ENCODE data around the gene NELFA. TPM values are rescaled to one million over a fixed set of nuclear protein-coding genes. Genes with fewer than 3 reads are reported as not detected.

The NELFA gene
- total RNA-seq, 1 experiment from 2014 or later: 27.0 TPM

- H3K4me3 ChIP-seq (ENCODE audit: low read depth in 2 of 2, low read length in 2 of 2): no peak overlapping the region
- BruUV-seq (replicated peaks): no TSS peak
- ATAC-seq (no peak), DNase-seq (ENCODE audit: low read depth, low spot score) (no peak)
- POLR2A ChIA-PET: no interaction called here
- H3K27ac ChIP-seq (ENCODE audit: low read length): no peak overlapping the region
- H3K4me1 ChIP-seq (ENCODE audit: control insufficient read depth, insufficient read depth, low read length): no peaks in the 10 kb centered on the region
- H3K9me3 ChIP-seq (ENCODE audit: control insufficient read depth, insufficient read depth, low read depth, low read length): no peaks in the 10 kb centered on the region
- no peaks in the 10 kb centered on the region for H3K27me3 ChIP-seq (ENCODE audit: control insufficient read depth, insufficient read depth, low read length)
- intact Hi-C loops (cut with micrococcal nuclease; ENCODE audit: unreplicated experiment) (no loop called here), in situ Hi-C loops (cut with HindIII; ENCODE audit: low pct_unique_long_range_greater_than_20kb, low sequenced_read_pairs) (no loop called here)
- TF ChIP-seq POLR2AphosphoS5 (IDR thresholded peaks at IDR 0.05; ENCODE audit: low read depth, low read length) (no peak), REST (IDR thresholded peaks at IDR 0.05; ENCODE audit: insufficient read depth in 1 of 2, low read depth in 2 of 2, low read length in 1 of 2) (no peak), TCF7L2 (IDR thresholded peaks at IDR 0.05; ENCODE audit: low read depth, low read length) (no peak), SIN3A (IDR thresholded peaks at IDR 0.05; ENCODE audit: borderline replicate concordance, insufficient read depth, low read depth, low read length) (no peak), CTCF (IDR thresholded peaks at IDR 0.05) (no peak)
- no peaks in the 10 kb centered on the region for H3K36me3 ChIP-seq (ENCODE audit: control insufficient read depth, insufficient read depth, low read length)
- CTCF ChIA-PET: no interaction called here
These were observed 11.1 kb downstream of the NELFA start for GRCh38 chr4:1997712-1998111.

GRCh38 chr4:1996866-1997611, 11.7 kb downstream of the NELFA start:
- no peaks in the 10 kb centered on the region for H3K4me1 ChIP-seq (ENCODE audit: control insufficient read depth, insufficient read depth, low read length)
- no peak overlapping the region for H3K4me3 ChIP-seq (ENCODE audit: low read depth in 2 of 2, low read length in 2 of 2)
- no TSS peak for BruUV-seq (replicated peaks)
- DNase-seq (ENCODE audit: low read depth, low spot score): no peak
- POLR2A ChIA-PET: no interaction called here
- H3K36me3 ChIP-seq (ENCODE audit: control insufficient read depth, insufficient read depth, low read length): no peaks in the 10 kb centered on the region
- no peaks in the 10 kb centered on the region for H3K9me3 ChIP-seq (ENCODE audit: control insufficient read depth, insufficient read depth, low read depth, low read length)
- TF ChIP-seq REST (IDR thresholded peaks at IDR 0.05; ENCODE audit: insufficient read depth in 1 of 2, low read depth in 2 of 2, low read length in 1 of 2) (no peak), CTCF (IDR thresholded peaks at IDR 0.05) (no peak), TCF7L2 (IDR thresholded peaks at IDR 0.05; ENCODE audit: low read depth, low read length) (no peak), SIN3A (IDR thresholded peaks at IDR 0.05; ENCODE audit: borderline replicate concordance, insufficient read depth, low read depth, low read length) (no peak), POLR2AphosphoS5 (IDR thresholded peaks at IDR 0.05; ENCODE audit: low read depth, low read length) (no peak)
- ATAC-seq: no peak
- no peaks in the 10 kb centered on the region for H3K27me3 ChIP-seq (ENCODE audit: control insufficient read depth, insufficient read depth, low read length)
- CTCF ChIA-PET: no interaction called here
- H3K27ac ChIP-seq (ENCODE audit: low read length): no peak overlapping the region
- in situ Hi-C loops (cut with HindIII; ENCODE audit: low pct_unique_long_range_greater_than_20kb, low sequenced_read_pairs): no loop called here
- intact Hi-C loops (cut with micrococcal nuclease; ENCODE audit: unreplicated experiment): no loop called here
